ENCODE measurements around the gene IL12RB2.
"Not testable (repeated sequence)": the region's sequence is repeated elsewhere in the genome, so short reads cannot be mapped to it uniquely, and the experiment has no call there.

The IL12RB2 gene

DNA sequence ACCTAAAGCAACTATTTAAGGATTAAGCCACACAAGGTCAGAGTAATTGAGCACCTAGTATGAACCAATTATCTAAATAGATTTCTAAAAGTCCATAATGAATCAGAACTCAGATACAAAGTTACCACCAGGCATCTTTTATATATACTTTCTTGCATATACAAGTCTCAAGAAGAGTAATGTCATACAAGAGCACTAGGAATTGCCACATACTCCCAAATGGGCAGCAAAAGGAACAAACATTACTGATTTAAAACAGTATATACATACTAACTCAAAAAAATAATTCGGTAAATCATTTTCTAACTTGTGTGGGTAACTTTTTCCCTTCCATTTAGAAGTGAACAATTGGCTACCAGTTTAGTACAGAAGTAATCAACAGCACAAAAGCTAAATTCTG lies 100.5 kb downstream of the IL12RB2 start:
- Histone ChIP-seq H3K4me3 (ENCODE audit: low read depth, low read length) (no peak overlapping the region), H3K36me3 (peaks cover 18% of the 10 kb centered on the region), H3K9me3 (no peaks in the 10 kb centered on the region), H3K27me3 (no peaks in the 10 kb centered on the region), H3K4me1 (no peaks in the 10 kb centered on the region)
- no peak for DNase-seq
- TF ChIP-seq, protein P1, sequence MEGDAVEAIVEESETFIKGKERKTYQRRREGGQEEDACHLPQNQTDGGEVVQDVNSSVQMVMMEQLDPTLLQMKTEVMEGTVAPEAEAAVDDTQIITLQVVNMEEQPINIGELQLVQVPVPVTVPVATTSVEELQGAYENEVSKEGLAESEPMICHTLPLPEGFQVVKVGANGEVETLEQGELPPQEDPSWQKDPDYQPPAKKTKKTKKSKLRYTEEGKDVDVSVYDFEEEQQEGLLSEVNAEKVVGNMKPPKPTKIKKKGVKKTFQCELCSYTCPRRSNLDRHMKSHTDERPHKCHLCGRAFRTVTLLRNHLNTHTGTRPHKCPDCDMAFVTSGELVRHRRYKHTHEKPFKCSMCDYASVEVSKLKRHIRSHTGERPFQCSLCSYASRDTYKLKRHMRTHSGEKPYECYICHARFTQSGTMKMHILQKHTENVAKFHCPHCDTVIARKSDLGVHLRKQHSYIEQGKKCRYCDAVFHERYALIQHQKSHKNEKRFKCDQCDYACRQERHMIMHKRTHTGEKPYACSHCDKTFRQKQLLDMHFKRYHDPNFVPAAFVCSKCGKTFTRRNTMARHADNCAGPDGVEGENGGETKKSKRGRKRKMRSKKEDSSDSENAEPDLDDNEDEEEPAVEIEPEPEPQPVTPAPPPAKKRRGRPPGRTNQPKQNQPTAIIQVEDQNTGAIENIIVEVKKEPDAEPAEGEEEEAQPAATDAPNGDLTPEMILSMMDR (IDR thresholded peaks at IDR 0.05; ENCODE audit: low read depth, low read length) = no peak

DNA sequence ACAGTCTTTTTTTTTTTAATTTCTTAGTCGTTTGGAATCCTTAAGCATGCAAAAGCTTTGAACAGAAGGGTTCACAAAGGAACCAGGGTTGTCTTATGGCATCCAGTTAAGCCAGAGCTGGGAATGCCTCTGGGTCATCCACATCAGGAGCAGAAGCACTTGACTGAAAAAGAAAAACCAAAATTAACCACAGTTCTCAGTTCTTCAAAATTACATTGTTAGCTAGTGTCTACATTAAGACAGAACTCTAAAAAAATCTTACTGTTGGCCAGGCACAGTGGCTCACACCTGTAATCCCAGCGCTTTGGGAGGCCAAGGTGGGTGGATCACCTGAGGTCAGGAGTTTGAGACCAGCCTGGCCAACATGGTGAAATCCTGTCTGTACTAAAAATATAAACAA lies 105.4 kb downstream of the IL12RB2 start:
- H3K27me3 ChIP-seq; H3K4me3 ChIP-seq (ENCODE audit: low read depth, low read length); H3K9me3 ChIP-seq; H3K4me1 ChIP-seq; DNase-seq: not testable (repeated sequence)
- H3K36me3 ChIP-seq = peaks cover 58% of the 10 kb centered on the region

DNA sequence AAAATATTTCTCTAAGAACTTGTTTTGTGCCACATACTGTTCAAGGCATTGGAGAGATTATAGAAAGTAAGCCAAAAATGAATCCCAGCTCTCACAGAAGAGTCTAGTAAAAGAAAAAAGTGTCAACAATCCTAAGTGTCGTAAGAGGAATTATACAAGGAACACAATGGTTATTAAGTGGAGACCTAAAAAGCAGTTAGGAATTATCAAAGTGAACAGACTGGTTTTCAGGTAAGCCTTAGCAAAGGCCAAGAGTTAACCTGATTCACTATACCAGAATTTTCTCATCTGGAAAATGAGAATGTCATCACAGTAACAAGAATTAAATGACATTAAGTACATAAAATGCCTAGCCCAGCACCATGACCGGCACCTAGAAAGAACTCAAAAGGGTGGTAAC lies 106.9 kb downstream of the IL12RB2 start:
- no peak for DNase-seq
- H3K9me3 ChIP-seq = no peaks in the 10 kb centered on the region
- H3K27me3 ChIP-seq = no peaks in the 10 kb centered on the region
- peaks cover 72% of the 10 kb centered on the region for H3K36me3 ChIP-seq
- TF ChIP-seq, protein P1 (IDR thresholded peaks at IDR 0.05; ENCODE audit: low read depth, low read length) = no peak
- no peak overlapping the region for H3K4me3 ChIP-seq (ENCODE audit: low read depth, low read length)
- H3K4me1 ChIP-seq = no peaks in the 10 kb centered on the region

DNA sequence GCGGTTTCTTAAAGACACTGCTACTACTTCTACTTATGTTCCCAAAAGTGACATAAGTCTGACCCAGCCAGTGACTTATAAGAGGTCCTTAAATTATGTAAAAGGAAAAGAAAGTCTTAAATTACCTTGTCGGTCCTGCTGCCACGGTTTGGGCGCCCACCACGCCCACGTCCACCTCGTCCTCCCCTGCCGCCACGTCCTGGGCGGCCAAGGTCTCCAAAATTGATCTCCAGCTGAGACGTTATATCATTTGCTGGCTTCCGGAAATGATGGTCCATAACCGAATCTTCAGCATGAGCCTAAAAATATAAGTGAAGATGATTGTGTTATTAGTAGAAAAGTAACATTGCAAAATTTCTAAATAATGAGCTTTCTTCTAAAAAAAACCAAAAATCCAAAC lies 107.4 kb downstream of the IL12RB2 start:
- TF ChIP-seq, protein P1 (IDR thresholded peaks at IDR 0.05; ENCODE audit: low read depth, low read length) = no peak
- no peak overlapping the region for H3K4me3 ChIP-seq (ENCODE audit: low read depth, low read length)
- no peak for DNase-seq
- no peaks in the 10 kb centered on the region for H3K4me1 ChIP-seq
- H3K27me3 ChIP-seq = no peaks in the 10 kb centered on the region
- H3K36me3 ChIP-seq = peaks cover 75% of the 10 kb centered on the region
- H3K9me3 ChIP-seq = no peaks in the 10 kb centered on the region

DNA sequence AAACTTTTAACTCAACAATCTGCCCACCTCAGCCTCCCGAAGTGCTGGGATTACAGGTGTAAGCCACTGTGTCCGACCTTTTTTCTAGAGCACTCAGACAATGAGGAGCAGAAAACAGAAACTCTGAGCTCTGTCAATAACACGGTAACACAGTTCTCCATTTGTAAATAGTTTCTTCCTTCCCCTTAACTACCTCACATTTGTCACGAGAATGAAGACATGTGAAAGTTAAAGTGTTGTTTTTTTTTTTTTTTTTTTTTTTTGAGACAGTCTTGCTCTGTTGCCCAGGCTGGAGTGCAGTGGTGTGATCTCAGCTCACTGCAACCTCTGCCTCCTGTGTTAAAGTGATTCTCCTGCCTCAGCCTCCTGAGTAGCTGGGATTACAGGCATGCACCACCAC lies 110.1 kb downstream of the IL12RB2 start:
- not testable (repeated sequence) for H3K9me3 ChIP-seq; H3K4me3 ChIP-seq (ENCODE audit: low read depth, low read length); H3K27me3 ChIP-seq; DNase-seq; H3K4me1 ChIP-seq
- H3K36me3 ChIP-seq = peaks cover 83% of the 10 kb centered on the region

DNA sequence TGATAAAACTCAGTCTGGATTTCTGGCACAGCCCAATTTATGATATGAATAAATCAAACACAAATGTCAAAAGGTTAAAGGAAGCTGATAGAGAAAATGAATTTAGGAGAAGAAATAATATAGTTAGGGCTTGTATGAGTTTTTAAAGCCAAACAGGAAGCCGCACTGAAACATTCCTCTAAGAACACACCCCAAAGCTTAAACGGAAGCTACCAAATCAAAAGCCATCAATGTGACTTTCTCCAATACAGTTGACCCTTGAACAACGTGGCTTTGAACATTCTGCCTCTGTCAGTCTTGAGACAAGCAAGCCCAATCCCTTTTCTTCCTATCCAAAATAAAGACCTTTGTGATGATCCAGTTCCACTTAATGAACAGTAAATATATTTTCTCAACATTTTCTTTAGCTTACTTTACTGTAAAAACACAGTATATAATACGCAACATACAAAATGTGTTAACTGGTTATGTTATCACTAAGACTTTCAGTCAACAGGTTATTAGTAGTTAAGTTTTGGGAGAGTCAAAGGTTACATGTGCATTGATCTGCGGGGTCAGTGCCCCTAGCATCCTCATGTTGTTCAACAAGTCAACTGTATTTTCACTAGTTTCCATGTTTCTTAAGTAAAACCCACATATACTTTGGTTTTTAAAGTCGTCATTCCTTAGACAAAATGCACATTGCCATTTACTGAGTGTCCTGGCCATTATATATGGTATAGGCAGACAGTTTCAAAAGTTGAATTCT lies 111.3 kb downstream of the IL12RB2 start:
- H3K9me3 ChIP-seq = no peaks in the 10 kb centered on the region
- no peaks in the 10 kb centered on the region for H3K4me1 ChIP-seq
- DNase-seq = no peak
- no peaks in the 10 kb centered on the region for H3K27me3 ChIP-seq
- no peak overlapping the region for H3K4me3 ChIP-seq (ENCODE audit: low read depth, low read length)
- TF ChIP-seq, protein P1 (IDR thresholded peaks at IDR 0.05; ENCODE audit: low read depth, low read length) = no peak
- peaks cover 87% of the 10 kb centered on the region for H3K36me3 ChIP-seq

DNA sequence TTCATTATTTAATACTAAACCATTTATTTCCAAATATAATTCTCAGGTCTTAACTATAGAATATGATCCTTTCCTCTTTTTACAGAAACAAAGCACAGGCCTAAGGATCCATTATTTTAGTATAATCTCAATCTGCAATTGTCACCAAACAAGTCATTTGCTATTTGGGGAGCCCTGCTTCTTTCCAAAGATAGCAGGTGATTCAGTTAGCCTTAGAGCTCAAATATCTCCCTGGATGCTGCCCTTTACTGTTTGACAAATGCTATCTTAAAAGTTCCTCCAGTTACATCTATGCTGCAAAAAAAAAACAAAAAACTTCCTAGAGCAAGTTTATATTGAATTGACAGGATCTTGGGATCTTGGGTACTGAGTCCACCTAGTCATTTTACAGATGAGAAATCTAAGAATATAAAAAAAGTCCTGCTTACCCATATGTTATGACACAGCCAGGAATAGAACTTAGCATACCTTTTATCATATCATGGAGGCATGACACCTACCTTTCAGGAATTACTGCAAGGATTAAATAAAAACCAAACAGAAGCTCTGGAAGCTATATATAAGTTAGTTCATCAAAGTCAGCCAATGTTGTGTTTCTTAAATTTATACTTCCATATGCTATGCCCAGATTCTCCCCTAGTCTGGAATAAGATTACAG lies 113.3 kb downstream of the IL12RB2 start:
- H3K4me1 ChIP-seq = no peaks in the 10 kb centered on the region
- H3K27me3 ChIP-seq = no peaks in the 10 kb centered on the region
- no peak overlapping the region for H3K4me3 ChIP-seq (ENCODE audit: low read depth, low read length)
- no peaks in the 10 kb centered on the region for H3K9me3 ChIP-seq
- TF ChIP-seq, protein P1 (IDR thresholded peaks at IDR 0.05; ENCODE audit: low read depth, low read length) = no peak
- peaks cover 86% of the 10 kb centered on the region for H3K36me3 ChIP-seq
- DNase-seq = no peak

All from BE2C (cell line).